ENCODE measurements around the gene CEACAM6.
"Not testable (repeated sequence)": the region's sequence is repeated elsewhere in the genome, so short reads cannot be mapped to it uniquely, and the experiment has no call there.

CEACAM6 gene

GRCh38 chr19:41748012-41748411 lies 7.3 kb upstream of the CEACAM6 start:
- no peak overlapping the region for H3K4me3 ChIP-seq (ENCODE audit: low read length)
- DNase-seq (ENCODE audit: low read depth) = no peak
- TF ChIP-seq CTCF (conservative IDR thresholded peaks at IDR 0.05; ENCODE audit: low read length) = no peak

GRCh38 chr19:41750248-41751134 lies 4.8 kb upstream of the CEACAM6 start:
- DNase-seq (ENCODE audit: low read depth); H3K4me3 ChIP-seq (ENCODE audit: low read length): not testable (repeated sequence)

GRCh38 chr19:41753159-41753558 lies 2.2 kb upstream of the CEACAM6 start:
- DNase-seq (ENCODE audit: low read depth) = peak; percentile 10
- H3K4me3 ChIP-seq (ENCODE audit: low read length) = no peak overlapping the region
- TF ChIP-seq CTCF (conservative IDR thresholded peaks at IDR 0.05; ENCODE audit: low read length) = peak; percentile 51

- DNase-seq (ENCODE audit: low read depth) = peak; percentile 8
- peak; percentile 65 for TF ChIP-seq CTCF (conservative IDR thresholded peaks at IDR 0.05; ENCODE audit: low read length)
- no peak overlapping the region for H3K4me3 ChIP-seq (ENCODE audit: low read length)
Observed at GRCh38 chr19:41753936-41754529, 1.3 kb upstream of the CEACAM6 start.

GRCh38 chr19:41758846-41759245 lies 3.5 kb downstream of the CEACAM6 start:
- DNase-seq (ENCODE audit: low read depth) = no peak
- no peak for TF ChIP-seq CTCF (conservative IDR thresholded peaks at IDR 0.05; ENCODE audit: low read length)
- no peak overlapping the region for H3K4me3 ChIP-seq (ENCODE audit: low read length)

- no peak for TF ChIP-seq CTCF (conservative IDR thresholded peaks at IDR 0.05; ENCODE audit: low read length)
- no peak for DNase-seq (ENCODE audit: low read depth)
- no peak overlapping the region for H3K4me3 ChIP-seq (ENCODE audit: low read length)
Observed at GRCh38 chr19:41767115-41767514, 11.8 kb downstream of the CEACAM6 start.

- not testable (repeated sequence) for H3K4me3 ChIP-seq (ENCODE audit: low read length); DNase-seq (ENCODE audit: low read depth)
Observed at GRCh38 chr19:41768105-41768504, 12.8 kb downstream of the CEACAM6 start.

- no peak for TF ChIP-seq CTCF (conservative IDR thresholded peaks at IDR 0.05; ENCODE audit: low read length)
- no peak for DNase-seq (ENCODE audit: low read depth)
- no peak overlapping the region for H3K4me3 ChIP-seq (ENCODE audit: low read length)
Observed at GRCh38 chr19:41769608-41770007, 14.3 kb downstream of the CEACAM6 start.
